ENCODE measurements around the gene CALM3. TPM values are rescaled to one million over a fixed set of nuclear protein-coding genes. Genes with fewer than 3 reads are reported as not detected.
A peak's percentile ranks its signal among the peaks of the same experiment; 100 is the strongest.

The CALM3 gene
- polyA plus RNA-seq, 1 of the 3 experiments (the other 2 are of a cell fraction) = 495 TPM

- TF ChIP-seq TAF1 (IDR thresholded peaks at IDR 0.05; ENCODE audit: borderline replicate concordance, low read depth, low read length) (no peak), ELF1 (IDR thresholded peaks at IDR 0.05) (no peak), GABPA (IDR thresholded peaks at IDR 0.05; ENCODE audit: low read depth) (no peak), RXRA (IDR thresholded peaks at IDR 0.05; ENCODE audit: borderline replicate concordance, low read depth) (no peak), TEAD4 (IDR thresholded peaks at IDR 0.05; ENCODE audit: borderline replicate concordance, insufficient read depth) (no peak), USF2 (IDR thresholded peaks at IDR 0.05; ENCODE audit: borderline replicate concordance, low read depth, low read length) (no peak), EP300 (IDR thresholded peaks at IDR 0.05; ENCODE audit: borderline replicate concordance in 1 of 2, low read depth in 1 of 2, low read length in 1 of 2) (no peak), ZBTB33 (IDR thresholded peaks at IDR 0.05; ENCODE audit: borderline replicate concordance, low read depth) (no peak), JUND (IDR thresholded peaks at IDR 0.05) (no peak), RFX5 (IDR thresholded peaks at IDR 0.05; ENCODE audit: low read length) (no peak), PBX3 (IDR thresholded peaks at IDR 0.05) (no peak), USF1 (IDR thresholded peaks at IDR 0.05; ENCODE audit: borderline replicate concordance, low read depth) (no peak), YY1 (IDR thresholded peaks at IDR 0.05; ENCODE audit: low read depth) (no peak), NRF1 (IDR thresholded peaks at IDR 0.05; ENCODE audit: low read depth, low read length) (no peak)
- Histone ChIP-seq H3F3A (replicated peaks; ENCODE audit: insufficient read depth) (peaks cover 14% of the 10 kb centered on the region), H3K4me3 (ENCODE audit: low read depth in 2 of 2, low read length in 1 of 2) (peak overlapping the region in 1 of 2 experiments; percentile 52; a peak in 1 of 4 replicates), H3K9me3 (no peaks in the 10 kb centered on the region), H3K4me1 (ENCODE audit: control insufficient read depth in 1 of 2, insufficient read depth in 2 of 2, low read depth in 1 of 2, low read length in 1 of 2) (peaks cover 16 to 70% of the 10 kb centered on the region in 2 experiments), H2AFZ (ENCODE audit: low read depth) (no peak overlapping the region), H3K79me2 (ENCODE audit: insufficient read depth) (no peaks in the 10 kb centered on the region), H3K27ac (ENCODE audit: low read depth in 2 of 2, low read length in 1 of 2) (peak overlapping the region in 1 of 2 experiments; percentile 97; a peak in 2 of 4 replicates), H3K9me2 (no peaks in the 10 kb centered on the region), H3K27me3 (ENCODE audit: insufficient read depth) (no peaks in the 10 kb centered on the region), H4K20me1 (ENCODE audit: insufficient read depth) (no peaks in the 10 kb centered on the region), H3K4me2 (peak overlapping the region; percentile 56), H3K9ac (no peak overlapping the region), H3K36me3 (replicated peaks in 1 of 2; ENCODE audit: control insufficient read depth in 1 of 2, insufficient read depth in 2 of 2, low read length in 1 of 2) (no peaks in the 10 kb centered on the region)
- ChIA-PET POLR2A (no interaction called here), CTCF (interaction anchor here (0.9 to 6.2 kb wide), 2 partner anchors 39 to 82 kb away, joined by 3 to 52 read pairs; partner anchors contain the start of gene DACT3)
- DNase-seq = no peak
- 95% methylated on average over 9 of the region's 35 CpGs for WGBS (ENCODE audit: low lambda C conversion rate)
Observed at GRCh38 chr19:46623915-46624502, 22.9 kb downstream of the CALM3 start.
